Ishikawa (cell line): ENCODE results near the gene LZTS2.

ENCODE experiments used
- CEBPB ChIP-seq: IDR thresholded peaks from 2 replicates; pipeline ENCODE4 v1.6.1; 2012
- CREB1 ChIP-seq: IDR thresholded peaks from 2 replicates; pipeline ENCODE4 v1.6.1; 2012; ENCODE audit warnings: low read depth
- EGR1 ChIP-seq: IDR thresholded peaks from 2 replicates; pipeline ENCODE4 v1.6.1; 2012
- EP300 ChIP-seq: IDR thresholded peaks from 2 replicates; pipeline ENCODE4 v1.6.1; 2012; ENCODE audit warnings: borderline replicate concordance
- FOXM1 ChIP-seq: IDR thresholded peaks from 2 replicates; pipeline ENCODE4 v1.6.1; 2012; ENCODE audit warnings: low read depth, borderline replicate concordance
- NFIC ChIP-seq: IDR thresholded peaks from 2 replicates; pipeline ENCODE4 v1.6.1; 2012
- RAD21 ChIP-seq: IDR thresholded peaks from 2 replicates; pipeline ENCODE4 v1.6.1; 2012; ENCODE audit warnings: low read depth
- TAF1 ChIP-seq: IDR thresholded peaks from 2 replicates; pipeline ENCODE4 v1.6.1; 2012; ENCODE audit warnings: low read depth, mild to moderate bottlenecking
- TCF12 ChIP-seq: IDR thresholded peaks from 2 replicates; pipeline ENCODE4 v1.6.1; 2012; ENCODE audit warnings: low read depth
- TEAD4 ChIP-seq: IDR thresholded peaks from 2 replicates; pipeline ENCODE4 v1.6.1; 2012
- YY1 ChIP-seq: IDR thresholded peaks from 2 replicates; pipeline ENCODE4 v1.6.1; 2012; ENCODE audit warnings: low read depth
- ZBTB7A ChIP-seq: IDR thresholded peaks from 2 replicates; pipeline ENCODE4 v1.6.1; 2012; ENCODE audit warnings: low read depth
- TF ChIP-seq, protein P1 (sequence below): IDR thresholded peaks from 2 replicates; pipeline ENCODE4 v1.6.1; 2012
- TF ChIP-seq, protein P2 (sequence below): IDR thresholded peaks from 2 replicates; pipeline ENCODE4 v1.6.1; 2012
- TF ChIP-seq, protein P3 (sequence below): IDR thresholded peaks from 2 replicates; pipeline ENCODE4 v1.6.1; 2012; ENCODE audit warnings: low read depth, mild to moderate bottlenecking

Gene LZTS2

GRCh38 chr10:101020427-101021075 is 20.9 kb downstream of the LZTS2 start:
- no peak for TF ChIP-seq TEAD4
- TF ChIP-seq, protein P1, sequence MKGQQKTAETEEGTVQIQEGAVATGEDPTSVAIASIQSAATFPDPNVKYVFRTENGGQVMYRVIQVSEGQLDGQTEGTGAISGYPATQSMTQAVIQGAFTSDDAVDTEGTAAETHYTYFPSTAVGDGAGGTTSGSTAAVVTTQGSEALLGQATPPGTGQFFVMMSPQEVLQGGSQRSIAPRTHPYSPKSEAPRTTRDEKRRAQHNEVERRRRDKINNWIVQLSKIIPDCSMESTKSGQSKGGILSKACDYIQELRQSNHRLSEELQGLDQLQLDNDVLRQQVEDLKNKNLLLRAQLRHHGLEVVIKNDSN: no peak

DNA sequence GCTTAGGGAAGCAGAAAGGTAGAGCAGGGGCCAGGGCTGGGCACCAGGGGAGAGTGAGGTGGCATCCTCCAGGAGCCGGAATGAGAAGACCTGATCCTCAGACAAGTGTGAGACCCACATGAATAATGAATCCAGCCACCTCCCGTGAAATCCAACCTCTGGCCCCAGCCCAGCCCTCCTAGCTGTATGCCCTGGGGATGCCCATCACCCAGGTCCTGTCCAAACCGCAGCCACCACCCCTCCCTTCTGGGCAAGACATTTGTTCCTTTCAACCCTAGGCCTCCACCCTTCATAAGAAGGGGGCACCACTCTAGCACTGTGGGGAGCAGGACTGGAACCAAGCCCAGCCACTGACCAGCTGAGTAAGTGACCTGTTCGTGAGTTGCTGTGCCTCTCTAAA is 21.6 kb downstream of the LZTS2 start:
- no peak for TF ChIP-seq ZBTB7A
- TF ChIP-seq, protein P2, sequence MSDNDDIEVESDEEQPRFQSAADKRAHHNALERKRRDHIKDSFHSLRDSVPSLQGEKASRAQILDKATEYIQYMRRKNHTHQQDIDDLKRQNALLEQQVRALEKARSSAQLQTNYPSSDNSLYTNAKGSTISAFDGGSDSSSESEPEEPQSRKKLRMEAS: no peak
- TF ChIP-seq YY1: no peak
- no peak for TF ChIP-seq TEAD4
- TF ChIP-seq, protein P1: no peak
- no peak for TF ChIP-seq RAD21
- TF ChIP-seq CEBPB: no peak
- no peak for TF ChIP-seq EP300
- no peak for TF ChIP-seq CREB1
- TF ChIP-seq EGR1: no peak
- no peak for TF ChIP-seq TAF1
- TF ChIP-seq TCF12: no peak
- TF ChIP-seq FOXM1: no peak
- TF ChIP-seq, protein P3, sequence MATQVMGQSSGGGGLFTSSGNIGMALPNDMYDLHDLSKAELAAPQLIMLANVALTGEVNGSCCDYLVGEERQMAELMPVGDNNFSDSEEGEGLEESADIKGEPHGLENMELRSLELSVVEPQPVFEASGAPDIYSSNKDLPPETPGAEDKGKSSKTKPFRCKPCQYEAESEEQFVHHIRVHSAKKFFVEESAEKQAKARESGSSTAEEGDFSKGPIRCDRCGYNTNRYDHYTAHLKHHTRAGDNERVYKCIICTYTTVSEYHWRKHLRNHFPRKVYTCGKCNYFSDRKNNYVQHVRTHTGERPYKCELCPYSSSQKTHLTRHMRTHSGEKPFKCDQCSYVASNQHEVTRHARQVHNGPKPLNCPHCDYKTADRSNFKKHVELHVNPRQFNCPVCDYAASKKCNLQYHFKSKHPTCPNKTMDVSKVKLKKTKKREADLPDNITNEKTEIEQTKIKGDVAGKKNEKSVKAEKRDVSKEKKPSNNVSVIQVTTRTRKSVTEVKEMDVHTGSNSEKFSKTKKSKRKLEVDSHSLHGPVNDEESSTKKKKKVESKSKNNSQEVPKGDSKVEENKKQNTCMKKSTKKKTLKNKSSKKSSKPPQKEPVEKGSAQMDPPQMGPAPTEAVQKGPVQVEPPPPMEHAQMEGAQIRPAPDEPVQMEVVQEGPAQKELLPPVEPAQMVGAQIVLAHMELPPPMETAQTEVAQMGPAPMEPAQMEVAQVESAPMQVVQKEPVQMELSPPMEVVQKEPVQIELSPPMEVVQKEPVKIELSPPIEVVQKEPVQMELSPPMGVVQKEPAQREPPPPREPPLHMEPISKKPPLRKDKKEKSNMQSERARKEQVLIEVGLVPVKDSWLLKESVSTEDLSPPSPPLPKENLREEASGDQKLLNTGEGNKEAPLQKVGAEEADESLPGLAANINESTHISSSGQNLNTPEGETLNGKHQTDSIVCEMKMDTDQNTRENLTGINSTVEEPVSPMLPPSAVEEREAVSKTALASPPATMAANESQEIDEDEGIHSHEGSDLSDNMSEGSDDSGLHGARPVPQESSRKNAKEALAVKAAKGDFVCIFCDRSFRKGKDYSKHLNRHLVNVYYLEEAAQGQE: no peak
- TF ChIP-seq NFIC: no peak

DNA sequence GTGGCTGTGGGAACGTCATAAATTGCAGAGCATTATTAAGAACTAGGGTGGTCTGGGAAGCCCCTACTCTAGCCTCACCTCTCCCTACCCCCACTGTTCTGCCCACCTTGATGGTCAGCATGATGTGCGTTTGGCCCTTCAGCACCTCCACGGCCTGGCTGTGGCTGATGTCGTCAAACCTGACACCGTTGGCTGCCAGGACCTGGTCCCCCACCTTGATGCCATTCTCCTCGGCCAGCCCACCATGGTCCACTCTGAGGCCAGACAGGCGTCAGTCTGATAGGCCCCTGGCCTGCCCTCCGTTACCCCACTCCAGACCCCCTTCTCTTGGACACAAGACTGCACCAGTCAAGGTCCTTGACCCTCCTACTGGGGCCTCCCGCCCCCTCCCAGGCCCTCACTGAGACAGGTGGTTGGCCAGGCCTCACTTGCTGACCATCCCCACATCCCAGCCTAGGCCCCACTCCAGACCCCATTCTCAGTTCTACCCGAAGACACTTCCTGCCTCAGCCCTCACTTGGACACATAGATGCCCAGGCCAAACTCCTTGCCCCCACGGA is 22.2 kb downstream of the LZTS2 start:
- TF ChIP-seq TEAD4 (no peak), RAD21 (no peak), EGR1 (no peak), EP300 (no peak), CEBPB (no peak), TCF12 (no peak), ZBTB7A (no peak), FOXM1 (no peak), YY1 (no peak), CREB1 (no peak), TAF1 (no peak), NFIC (no peak)
- TF ChIP-seq, protein P1: no peak
- TF ChIP-seq, protein P3: no peak
- TF ChIP-seq, protein P2: no peak

DNA sequence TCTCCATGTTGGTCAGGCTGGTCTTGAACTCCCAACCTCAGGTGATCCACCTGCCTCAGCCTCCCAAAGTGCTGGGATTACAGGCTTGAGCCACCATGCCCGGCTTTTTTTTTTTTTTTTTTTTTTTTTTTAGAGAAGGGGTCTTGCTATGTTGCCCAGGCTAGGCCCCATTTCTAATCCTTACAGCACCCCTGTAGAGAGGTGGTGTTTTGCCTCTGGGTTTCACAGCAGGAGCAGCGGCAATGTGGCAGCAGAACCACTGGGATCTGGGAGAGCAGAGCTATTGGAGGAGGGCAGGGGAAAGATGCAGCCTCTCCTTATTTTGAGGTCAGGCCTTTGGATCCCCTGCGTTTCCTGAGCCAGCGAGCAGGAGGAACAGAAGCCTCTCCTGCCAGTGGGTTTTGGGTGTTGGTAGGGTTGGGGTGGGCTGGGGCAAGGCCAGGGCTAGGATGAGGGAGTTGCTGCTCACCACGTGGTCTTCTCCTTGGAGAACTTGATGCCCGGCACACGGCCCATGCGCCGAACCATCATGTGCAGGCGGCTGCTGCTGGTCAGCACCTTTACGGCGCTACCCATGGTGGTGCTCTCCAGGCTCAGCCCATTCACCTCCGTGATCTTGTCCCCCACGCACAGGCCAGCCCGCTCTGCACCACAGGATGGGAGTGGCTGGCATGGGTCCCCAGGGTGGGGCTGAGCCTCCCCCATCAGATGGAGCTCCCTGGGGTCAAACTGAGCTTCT is 23.5 kb downstream of the LZTS2 start:
- TF ChIP-seq TAF1 (no peak), YY1 (no peak), NFIC (no peak), CREB1 (no peak), EP300 (no peak), TCF12 (no peak), ZBTB7A (no peak), RAD21 (no peak), TEAD4 (no peak), FOXM1 (no peak), CEBPB (no peak), EGR1 (no peak)
- TF ChIP-seq, protein P3: no peak
- TF ChIP-seq, protein P2: no peak
- TF ChIP-seq, protein P1: no peak
